Pons (tissue), 1 donor: ENCODE results near the gene DGKI.

Source experiments
- DNase-seq: peaks from one replicate; pipeline ENCODE4 v3.0.0-alpha.2; 2016; ENCODE audit warnings: low spot score

DGKI gene

DNA sequence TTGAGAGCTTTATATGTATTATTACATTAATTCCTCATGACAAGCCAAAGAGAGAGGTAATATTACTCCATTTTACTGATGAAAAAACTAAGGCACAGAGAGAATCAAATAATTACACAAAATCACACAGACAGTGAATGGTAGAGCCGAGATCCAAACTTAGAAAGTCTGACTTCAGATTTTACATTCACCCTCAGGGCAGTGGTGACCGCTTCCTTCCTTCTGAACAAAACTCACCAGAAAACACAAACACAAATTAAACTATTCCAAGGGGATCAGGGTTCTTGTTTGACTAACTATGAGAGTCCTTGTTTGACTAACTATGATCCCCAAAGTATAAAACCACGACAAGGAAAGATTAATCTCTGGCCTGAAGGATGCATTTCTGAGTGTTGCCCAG is 435.3 kb downstream of the DGKI start:
- DNase-seq, result no peak

- DNase-seq, result peak; percentile 54
Observed at GRCh38 chr7:137408126-137408525, 438.6 kb downstream of the DGKI start.

GRCh38 chr7:137407078-137407477 is 439.7 kb downstream of the DGKI start:
- DNase-seq, result peak; percentile 14

- DNase-seq, result no peak
Observed at GRCh38 chr7:137404660-137405317, 442.0 kb downstream of the DGKI start.

DNA sequence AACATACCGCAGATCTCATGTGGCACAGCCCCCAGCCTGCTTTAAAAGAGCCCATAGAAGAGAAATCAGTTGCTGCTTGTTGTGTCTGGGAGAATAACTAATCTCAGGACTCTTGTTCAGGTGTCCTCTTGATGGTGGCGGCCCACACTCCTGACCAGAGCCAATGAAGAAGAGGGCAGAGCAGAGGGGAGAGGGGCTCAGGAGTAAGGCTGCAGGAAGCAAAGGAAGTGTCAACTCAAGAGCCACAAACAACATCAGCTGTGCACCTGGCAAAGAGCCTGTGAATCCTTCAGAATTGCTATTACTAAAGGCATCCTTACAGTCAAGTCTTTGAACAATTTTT is 443.4 kb downstream of the DGKI start:
- DNase-seq, result no peak

- peak; percentile 58 for DNase-seq
Observed at GRCh38 chr7:137402536-137403352, 444.0 kb downstream of the DGKI start.

GRCh38 chr7:137399827-137400823 is 446.6 kb downstream of the DGKI start:
- DNase-seq, result no peak

GRCh38 chr7:137396051-137396450 is 450.7 kb downstream of the DGKI start:
- DNase-seq, result no peak

DNA sequence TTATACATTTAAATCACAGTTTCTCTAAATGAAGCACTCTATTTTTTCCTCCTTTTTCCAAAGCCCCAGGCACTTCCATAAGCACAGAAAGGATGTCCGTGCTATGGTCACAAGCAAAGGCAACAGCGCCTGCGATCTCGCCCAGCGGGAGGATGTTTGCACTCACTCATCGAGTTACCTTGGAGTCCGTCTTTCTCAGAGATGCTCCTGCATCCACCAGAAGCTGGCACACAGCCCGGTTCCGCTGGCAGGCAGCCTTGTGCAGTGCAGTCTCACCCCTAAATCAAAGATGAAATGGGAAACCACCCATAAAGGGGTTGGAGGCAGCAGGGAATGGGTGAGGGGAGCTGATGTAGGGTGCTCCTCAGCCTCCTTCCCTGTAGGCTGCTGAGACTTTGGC is 451.4 kb downstream of the DGKI start:
- DNase-seq, result peak; percentile 49

- no peak for DNase-seq
Observed at GRCh38 chr7:137393570-137393969, 453.2 kb downstream of the DGKI start.

GRCh38 chr7:137390076-137390475 is 456.7 kb downstream of the DGKI start:
- no peak for DNase-seq

DNA sequence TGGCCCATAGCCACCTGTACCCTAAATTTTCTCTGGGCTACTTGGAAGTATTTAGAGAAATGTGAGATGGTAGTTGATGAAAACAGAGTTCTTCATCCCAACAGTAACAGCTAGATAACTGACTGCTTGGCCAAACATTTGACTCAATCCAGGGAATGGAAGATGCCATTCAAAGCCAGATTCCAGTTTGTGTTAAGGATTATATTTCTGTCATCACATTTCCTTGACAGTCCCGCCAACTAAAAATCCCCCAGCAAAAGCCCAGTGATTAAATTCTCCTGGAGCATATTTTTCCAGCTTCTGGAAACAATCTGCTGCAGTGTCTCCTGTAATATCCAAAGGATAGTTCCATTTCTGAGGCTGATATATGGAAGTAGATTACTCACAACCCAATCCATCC is 457.9 kb downstream of the DGKI start:
- no peak for DNase-seq

DNA sequence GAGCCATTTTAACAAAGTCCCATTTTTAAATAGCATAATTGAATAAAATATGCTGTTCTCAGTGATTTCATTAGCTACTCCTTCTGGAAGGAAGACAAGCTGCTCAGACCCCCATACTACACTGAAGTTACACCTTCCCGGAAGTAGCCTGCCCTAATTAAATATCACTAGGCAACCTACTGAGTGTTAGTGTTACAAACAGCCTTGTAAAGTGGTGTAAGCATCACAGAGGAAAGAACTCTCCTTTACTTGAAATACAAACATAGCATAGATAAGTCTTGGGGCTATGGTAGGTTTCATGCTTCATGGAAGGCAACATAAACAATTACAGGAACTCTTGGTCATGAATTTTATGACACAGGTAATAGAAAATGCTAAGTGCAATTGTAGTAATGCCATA is 459.8 kb downstream of the DGKI start:
- DNase-seq, result no peak

DNA sequence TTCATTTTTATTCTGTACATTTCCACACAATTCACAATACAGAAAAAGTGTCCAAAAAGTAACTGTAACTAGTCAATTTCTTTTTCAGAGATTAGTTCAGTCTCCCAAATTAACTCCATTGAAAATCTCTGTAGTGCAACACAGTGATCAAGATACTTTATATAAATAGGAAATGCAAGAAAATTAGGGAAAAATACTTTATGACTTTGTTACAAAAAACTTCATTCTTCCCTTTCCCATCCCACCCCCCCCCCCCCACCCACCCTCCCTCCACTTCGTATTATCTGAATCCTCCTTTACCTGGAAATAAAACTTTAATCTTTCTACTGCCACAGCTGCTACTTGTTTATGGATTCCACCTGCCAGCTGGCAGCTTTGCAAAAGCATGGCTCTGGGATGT is 465.7 kb downstream of the DGKI start:
- no peak for DNase-seq

DNA sequence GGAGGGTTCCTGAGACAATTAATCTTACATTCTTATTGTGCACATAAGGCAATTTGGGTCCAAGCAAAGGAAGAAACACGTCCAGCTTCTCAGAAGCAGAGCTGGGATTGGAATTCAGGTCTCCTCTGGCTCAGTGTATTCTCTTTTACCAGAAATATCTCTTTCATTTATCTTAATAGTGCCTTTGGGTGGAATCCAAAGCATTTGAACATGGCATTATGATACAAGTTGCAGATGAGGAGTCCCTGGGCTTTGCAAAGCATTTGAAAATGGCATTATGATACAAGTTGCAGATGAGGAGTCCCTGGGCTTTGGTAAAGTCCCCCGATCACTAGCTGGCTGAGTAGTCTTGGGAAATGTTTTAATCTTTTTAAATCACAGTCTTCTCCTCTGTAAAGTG is 473.3 kb downstream of the DGKI start:
- DNase-seq, result no peak

DNA sequence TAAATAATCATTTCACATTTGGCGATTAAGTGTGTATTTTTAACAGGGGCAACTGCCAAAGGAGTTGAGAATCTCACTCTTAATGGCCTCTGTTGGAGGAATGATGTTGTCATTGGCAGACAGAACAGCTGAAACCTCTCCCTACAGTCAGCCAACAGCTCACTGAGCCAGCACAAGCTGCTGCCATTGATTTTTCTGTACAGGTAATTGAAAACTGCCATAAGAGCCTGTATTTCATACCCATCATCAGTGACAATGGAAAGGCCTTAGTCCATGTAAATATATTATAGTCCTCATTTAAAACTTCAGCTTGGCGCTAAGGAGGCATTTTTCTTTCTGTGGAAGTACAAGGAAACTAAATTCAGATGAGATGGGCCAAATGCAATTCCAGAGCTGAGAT is 475.2 kb downstream of the DGKI start:
- DNase-seq, result no peak

- no peak for DNase-seq
Observed at GRCh38 chr7:137366995-137367394, 479.8 kb downstream of the DGKI start.

DNA sequence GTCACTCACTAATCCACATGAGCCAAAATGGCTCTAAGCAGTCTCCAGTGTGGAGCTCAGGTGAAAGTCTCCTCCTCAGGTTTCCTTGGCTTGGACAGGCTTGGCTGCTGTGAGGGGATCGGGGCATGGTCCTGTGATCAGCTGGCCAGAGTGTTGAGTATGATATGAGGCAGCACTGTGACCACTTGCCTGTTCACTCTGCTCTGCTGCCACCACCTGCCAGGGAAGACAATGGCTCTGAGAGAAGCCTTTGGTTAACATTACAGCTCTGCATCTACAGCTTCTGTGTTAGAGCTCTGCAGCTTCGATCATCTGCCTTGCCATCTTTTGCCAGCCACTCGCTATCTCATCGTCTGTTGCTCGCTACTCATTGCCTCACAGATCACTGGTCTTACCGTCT is 483.1 kb downstream of the DGKI start:
- no peak for DNase-seq

DNA sequence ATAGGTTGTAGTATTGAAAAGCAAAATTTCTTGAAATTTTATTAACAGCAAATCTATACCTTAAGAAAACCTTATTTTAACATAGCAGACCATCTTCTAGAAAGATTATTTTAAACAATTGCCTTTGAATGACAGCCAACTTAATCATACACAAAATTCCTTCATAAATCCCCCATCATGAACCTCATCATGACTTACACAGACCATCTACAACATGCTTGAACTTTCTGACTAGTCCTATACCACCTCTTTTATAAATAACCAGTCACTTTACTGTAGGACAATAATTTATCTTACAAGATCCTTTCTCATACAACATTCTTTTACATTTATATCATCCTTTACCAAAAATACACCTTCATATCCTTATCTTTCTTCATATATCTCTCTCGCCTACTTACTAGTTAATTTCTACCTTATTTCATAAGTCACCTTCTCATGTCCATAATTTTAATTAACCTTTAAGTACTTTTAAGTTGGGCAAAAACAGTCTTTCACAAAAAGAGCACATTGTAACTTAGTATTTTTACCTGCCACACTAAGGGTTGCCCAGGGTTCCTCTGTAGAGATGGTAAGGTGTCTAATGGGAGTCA is 486.6 kb downstream of the DGKI start:
- DNase-seq, result no peak

DNA sequence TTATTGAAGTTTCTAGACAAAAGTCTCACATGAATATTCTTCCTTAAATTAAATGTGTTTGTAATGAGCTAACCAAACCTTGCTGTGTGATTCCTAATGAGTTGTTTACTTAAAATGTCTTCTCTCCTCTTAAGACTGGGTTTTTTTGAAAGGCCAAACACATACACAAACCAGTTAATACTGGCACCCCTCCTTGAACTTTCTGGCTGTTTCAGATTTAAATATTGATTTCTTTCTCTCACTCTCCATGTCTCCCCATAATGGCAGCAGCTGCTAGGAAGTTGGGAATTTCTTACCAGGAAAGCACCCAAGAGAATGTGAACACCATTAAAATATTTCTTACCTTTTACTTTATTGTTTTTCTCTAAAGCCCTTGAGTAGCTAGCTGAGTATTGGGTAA is 491.8 kb downstream of the DGKI start:
- DNase-seq, result no peak

GRCh38 chr7:137354396-137354795 is 492.4 kb downstream of the DGKI start:
- peak; percentile 46 for DNase-seq

DNA sequence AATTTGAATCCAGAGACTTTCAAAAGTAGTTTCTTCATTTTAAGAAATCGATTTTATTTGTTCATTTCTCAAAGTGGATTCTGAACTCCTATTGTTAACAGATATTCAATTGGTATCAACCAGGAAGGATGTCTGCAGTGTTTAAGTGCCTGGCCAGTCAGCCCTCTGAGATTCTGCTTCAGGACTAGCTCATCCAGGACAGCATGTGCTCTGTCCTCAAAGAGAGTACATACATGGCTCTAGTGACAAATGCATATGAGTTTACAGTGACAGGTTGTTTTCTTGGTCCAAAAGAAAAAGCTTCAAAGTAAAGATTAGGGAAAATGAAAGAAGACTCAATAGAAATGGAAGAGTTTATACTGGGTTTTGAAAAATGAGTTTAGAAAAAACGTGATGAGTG is 494.8 kb downstream of the DGKI start:
- DNase-seq, result no peak
